CD4-positive, alpha-beta T cell treated with Interleukin-17A for 4 hours (primary cell): Measurements from ENCODE around the gene ZBTB45.

ENCODE experiments used
- DNase-seq: peaks from one replicate; pipeline ENCODE4 v3.0.0-alpha.2; 2020; ENCODE audit warnings: mixed read lengths

ZBTB45 gene

GRCh38 chr19:58538257-58539168 is 18.9 kb upstream of the ZBTB45 start:
- DNase-seq: peak; percentile 60

DNA sequence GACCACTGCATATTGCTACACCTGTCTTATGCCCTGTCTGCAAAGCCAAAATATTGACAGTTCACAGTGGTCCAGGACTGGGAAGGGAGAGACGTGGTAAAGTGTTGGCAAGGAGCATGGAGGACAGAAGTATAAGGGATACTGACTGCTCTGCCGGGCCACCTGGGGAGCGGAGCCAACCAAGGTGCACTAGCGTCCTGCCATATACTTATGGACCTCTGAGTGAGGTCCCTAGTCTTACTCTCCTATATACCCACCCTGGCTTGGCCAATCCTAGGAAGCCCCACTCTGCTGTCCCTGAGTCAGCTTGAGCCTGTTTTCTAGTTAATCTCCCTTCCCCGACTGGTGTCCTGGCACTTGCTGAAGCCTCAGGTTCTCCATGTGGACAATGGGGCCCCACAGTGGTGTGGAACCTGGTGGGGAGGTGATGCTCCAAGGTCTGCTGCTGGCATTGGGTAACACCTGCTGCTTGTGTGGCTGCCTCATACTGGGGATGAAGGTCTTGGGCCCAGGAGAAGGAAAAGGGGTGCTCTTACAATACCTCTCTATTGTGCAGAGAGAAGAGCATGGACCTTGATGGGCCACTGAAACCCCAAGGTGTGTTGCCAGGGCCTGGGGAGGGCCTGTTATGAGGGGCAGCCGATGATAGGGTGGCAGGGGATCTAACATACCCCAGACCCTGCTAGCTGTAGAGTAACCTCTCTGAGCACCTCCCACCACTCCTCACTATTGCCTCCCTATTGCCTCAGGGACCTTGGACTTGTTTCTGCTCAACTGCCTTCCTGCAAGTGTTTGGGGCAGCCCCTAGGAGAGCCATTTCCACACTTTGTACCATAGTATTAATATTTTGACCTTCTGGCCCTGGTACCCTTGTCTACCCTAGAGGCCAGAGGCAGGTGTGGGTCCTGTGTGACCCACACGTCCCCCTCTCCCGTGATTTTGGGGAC is 17.5 kb upstream of the ZBTB45 start:
- DNase-seq: no peak

DNA sequence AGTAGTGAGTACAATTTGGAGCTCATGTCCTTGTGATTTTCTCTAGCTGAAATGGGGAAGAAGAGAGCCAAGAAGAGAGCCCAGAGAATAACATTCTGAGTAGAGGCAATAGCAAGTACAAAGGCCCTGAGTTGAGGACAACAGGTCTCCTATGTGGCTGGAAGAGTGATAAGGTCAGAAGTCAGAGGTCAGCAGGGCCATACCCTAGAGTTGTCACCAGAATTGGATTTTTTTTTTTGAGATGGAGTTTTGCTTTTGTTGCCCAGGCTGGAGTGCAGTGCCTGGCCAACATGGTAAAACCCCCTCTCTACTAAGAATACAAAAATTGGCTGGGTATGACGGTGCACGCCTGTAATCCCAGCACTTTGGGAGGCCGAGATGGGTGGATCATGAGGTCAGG is 16.2 kb upstream of the ZBTB45 start:
- no peak for DNase-seq

DNA sequence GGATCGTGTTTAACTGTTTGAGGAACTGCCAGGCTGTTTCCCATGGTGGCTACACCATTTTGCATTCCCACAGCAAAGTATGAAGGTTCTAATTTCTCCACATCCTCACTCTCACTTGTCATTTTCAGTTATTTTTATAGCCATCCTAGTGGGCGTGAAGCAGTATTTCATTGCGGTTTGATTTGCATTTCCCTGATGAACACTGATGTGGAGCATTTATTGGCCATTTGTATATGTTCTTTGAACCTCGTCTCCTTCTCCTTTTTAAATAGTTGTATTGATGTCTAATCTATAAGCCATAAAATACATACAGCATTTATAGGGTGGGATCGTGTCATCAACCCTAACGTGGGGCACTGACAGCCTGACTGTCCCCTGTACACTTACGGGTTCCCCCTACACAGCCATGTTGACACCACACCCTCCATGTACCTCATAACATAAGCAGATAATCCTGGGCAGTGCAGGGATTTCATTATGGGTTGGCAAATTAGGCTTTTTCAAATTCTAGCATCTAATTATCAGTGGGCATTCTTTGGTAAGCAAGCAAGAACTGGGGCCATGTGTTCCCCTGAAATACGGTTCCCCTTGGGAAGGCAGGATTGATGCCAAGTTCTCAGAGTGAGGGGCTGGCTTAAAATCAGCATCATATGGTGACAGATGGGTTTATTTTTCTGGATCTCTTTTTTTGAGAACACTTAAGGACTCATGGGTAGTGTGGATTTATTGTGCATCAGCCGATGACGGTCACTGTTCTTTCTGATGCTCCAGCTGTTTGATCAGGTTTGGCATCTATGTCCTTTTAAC is 11.6 kb upstream of the ZBTB45 start:
- DNase-seq: no peak

DNA sequence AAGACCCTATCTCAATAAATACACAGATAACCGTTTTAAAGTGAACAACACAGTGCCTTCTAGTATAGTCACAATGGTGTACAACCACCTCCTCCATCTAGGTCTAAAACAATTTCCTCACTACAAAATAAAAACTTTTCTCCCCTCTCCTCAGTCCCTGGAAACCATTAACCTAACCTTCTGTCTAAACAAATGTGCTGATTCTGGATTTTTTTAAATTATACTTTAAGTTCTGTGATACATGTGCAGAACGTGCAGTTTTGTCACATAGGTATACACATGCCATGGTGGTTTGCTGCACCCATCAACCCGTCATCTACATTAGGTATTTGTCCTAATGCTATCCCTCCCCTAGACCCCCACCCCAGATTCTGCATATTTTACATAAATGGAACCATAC is 9.8 kb upstream of the ZBTB45 start:
- DNase-seq: no peak

GRCh38 chr19:58522709-58523108 is 3.1 kb upstream of the ZBTB45 start:
- DNase-seq: no peak

DNA sequence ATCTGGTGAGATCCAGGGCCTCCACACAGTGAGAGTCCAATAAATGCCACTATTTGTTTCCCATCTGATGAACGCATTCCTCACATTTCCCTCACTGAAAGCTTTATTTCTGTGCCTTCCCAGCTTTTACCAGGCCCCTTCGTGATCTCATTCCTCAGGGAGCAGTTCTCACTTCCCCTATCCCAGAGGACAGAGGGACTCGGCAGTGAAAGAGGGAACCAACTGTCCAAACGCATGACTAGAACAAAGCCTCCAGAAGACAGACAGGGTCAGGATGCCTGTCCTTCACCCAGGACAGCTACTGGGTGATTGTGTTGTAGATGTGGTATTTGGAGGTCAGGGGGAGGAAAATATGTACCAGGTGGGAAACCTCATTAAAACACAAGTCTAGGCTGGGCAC is 2.0 kb upstream of the ZBTB45 start:
- DNase-seq: no peak

DNA sequence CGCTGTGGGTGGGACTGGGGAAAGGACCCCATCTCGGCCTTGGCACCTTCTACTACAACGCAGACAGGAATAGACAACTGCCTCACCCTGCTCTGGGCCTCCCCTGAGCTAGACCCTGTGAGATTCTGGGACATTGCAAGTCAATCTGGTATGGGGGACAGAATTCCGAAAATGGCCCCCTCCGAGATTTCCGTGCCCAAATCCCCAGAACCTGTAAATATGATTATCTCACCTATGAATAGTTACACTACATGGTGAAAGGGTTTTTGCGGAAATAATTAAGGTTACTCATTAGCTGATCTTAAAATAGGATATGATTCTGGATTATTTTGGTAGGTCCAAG is 618 bp upstream of the ZBTB45 start:
- DNase-seq: no peak

GRCh38 chr19:58519087-58519354 is 589 bp downstream of the ZBTB45 start:
- peak; percentile 69 for DNase-seq

- no peak for DNase-seq
Observed at GRCh38 chr19:58518256-58519086, 1.1 kb downstream of the ZBTB45 start.

DNA sequence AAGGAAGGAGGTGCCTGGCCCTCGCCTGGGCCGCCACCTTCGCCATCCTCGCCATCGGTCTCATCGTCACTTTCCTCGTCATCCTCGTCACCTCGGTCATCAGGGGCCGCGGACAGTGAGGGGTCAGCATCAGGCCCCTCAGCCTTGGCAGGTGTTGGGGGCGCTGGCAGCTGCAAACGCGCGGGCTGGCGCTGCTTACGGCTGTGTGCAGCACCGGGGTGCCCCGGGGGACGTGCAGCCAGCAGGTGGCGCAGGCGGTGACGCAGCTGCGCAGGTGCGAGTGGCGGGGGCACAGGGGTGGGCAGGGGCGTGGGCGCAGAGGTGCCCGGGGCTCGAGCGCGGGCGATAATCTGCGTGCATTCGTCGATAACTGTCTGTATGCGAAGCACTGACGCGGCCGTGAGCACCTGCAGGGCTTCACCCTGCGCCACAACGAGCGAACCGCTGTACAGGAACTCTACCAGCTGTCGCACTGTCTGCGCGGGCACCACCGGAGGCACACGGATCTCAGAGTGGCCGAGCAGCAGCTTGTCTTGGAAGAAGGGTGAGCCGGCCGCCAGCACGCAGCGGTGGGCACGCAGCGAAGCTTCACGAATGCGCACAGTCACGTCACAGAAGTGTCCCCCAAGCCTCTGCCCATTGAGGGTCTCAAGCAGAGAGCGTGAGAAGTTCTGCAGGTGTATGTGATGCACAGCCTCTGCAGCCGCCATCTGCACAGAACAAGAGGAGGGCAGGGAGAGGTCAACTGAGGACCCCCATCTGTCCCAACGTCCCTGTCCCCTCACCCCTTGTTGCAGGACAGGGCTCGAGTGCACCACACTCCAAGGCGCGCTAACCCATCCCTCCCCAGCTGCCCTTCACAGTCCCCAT is 2.4 kb downstream of the ZBTB45 start:
- no peak for DNase-seq

DNA sequence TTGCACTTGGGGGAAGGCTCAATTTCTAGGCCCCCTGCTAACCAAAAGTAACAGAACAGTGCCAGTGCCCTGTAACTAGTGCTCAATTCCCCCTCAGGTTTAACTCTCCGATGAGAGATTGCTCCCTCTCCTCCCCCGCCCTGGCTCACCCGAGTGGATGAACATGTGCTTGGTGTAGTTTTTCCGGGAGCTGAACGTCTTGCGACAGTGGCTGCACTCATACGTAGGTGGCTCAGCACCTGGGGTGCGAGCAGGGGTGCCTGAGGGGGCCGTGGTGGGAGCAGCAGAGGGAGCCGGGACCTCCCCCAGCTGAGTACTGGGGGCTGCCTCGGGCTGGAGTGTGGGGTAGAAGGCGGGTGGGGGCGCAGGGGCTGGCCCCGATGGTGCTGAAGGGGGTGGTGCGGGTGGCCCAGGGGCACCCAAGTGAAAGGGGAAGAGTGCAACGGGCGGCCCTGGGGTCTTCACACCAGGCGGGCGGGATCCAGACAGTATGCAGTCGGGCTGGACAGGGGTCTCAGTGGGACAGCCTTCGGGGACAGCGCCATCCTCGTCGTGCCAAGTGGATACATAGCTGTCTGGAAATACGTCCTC is 3.3 kb downstream of the ZBTB45 start:
- DNase-seq: no peak

- no peak for DNase-seq
Observed at GRCh38 chr19:58515259-58515658, 4.4 kb downstream of the ZBTB45 start.

GRCh38 chr19:58514564-58515022 is 5.0 kb downstream of the ZBTB45 start:
- DNase-seq: no peak

- DNase-seq: peak; percentile 97
Observed at GRCh38 chr19:58513694-58514563, 5.7 kb downstream of the ZBTB45 start.

GRCh38 chr19:58513213-58513693 is 6.4 kb downstream of the ZBTB45 start:
- no peak for DNase-seq

DNA sequence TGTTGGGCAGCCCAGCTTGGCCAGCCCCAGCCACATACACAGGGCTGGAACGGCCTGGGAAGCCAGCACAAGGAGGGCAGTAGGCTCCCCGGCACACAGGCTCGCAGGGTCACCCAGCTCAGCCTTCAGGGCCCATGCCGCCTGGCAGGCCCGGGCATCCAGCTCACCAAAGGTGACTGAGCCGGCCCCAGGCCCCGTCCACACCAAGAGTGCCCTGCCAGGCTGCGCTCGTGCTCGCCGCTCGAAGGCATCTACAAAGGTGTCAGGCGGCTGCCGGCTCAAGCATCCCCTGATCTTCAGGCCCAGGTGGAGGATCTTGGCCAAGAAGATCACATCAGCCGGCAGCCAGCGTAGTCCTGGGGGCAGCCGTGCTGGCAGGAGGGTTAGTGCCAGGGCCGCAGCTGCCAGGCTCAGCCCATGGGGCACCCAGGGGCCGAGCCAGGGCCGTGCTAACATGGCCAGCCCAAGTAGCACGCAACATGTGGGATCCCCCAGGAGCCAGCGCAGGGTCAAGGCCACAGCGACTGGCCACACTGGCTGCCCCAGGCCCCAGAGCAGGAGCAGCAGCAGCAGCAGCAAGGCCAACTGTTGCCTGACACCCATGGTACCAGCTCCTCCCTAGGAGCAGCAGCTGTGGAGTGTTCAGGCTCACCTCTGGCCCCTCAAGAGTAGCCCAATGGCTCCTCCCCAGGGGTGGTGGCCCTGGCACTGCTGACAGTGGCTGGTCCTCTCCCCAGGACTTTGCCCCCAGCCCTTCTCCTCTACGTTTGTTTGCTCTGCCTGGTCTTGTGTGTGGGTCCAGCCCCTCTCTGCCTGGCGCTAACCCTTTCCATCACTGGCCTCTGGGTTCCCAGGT is 8.0 kb downstream of the ZBTB45 start, which contains the start of gene SLC27A5:
TSS of gene SLC27A5 (minus strand) at position 640 of the 856 bp plus-strand sequence. CDS start at position 603, 37 bp downstream.
- no peak for DNase-seq
